Ovary (tissue), 9 donors: ENCODE data around the gene ARNT2. TPM values are rescaled to one million over a fixed set of nuclear protein-coding genes. Genes with fewer than 3 reads are reported as not detected.

Experiments used
- DNase-seq, 5 donors: peaks; one replicate each; pipeline ENCODE4 v3.0.0-alpha.2; 2019 to 2020
- H3K27ac ChIP-seq, 2 donors: fragments of 200-600 bp; one replicate each; pipeline versions ENCODE4 v1.5.1 to v1.8.0; 2019 to 2022
- H3K27me3 ChIP-seq: fragments of 200-600 bp; one replicate; pipeline ENCODE4 v1.8.0; 2022
- H3K36me3 ChIP-seq: fragments of 200-600 bp; sonication (generic); one replicate; pipeline ENCODE4 v1.5.1; 2019
- H3K4me1 ChIP-seq: one replicate; pipeline ENCODE4 v1.8.1; 2013; ENCODE audit warnings: mild to moderate bottlenecking, moderate library complexity; ENCODE audit not compliant: insufficient read depth
- H3K4me3 ChIP-seq: fragments of 200-600 bp; sonication (generic); one replicate; pipeline ENCODE4 v1.5.1; 2017
- H3K9me3 ChIP-seq, 2 donors: fragments of 200-600 bp in 1 of 2; sonication (generic) in 1 of 2; one replicate each; pipeline versions ENCODE4 v1.5.1 to v1.8.1; 2013 to 2019; ENCODE audit warnings: mild to moderate bottlenecking in 1 of 2, moderate library complexity in 1 of 2
- CTCF ChIP-seq, 3 donors: fragments of 450-650 bp in 2 of 3; fragments of 200-600 bp in 1 of 3; IDR thresholded peaks; one replicate each; pipeline versions ENCODE4 v1.5.1 to v1.8.0; 2016 to 2022; ENCODE audit warnings: antibody characterized with exemption in 3 of 3, mild to moderate bottlenecking in 1 of 3
- EP300 ChIP-seq: sonication (generic); formaldehyde crosslinking; IDR thresholded peaks from one replicate; pipeline ENCODE4 v1.6.1; 2017; ENCODE audit warnings: antibody characterized with exemption
- POLR2A ChIP-seq: fragments of 450-650 bp; IDR thresholded peaks from one replicate; pipeline ENCODE4 v1.6.1; 2017; ENCODE audit warnings: antibody characterized with exemption, mild to moderate bottlenecking, moderate library complexity
- WGBS, 3 donors: extraction: QIAGEN DNeasy Blood & Tissue Kit in 1 of 3; methylation state at CpG; one replicate each; pipeline versions ENCODE4 v1.1.5 to v1.1.7; 2013 to 2017; 5-methylcytosine and 5-hydroxymethylcytosine counted together
- intact Hi-C, 4 donors: fragments of 100-400 bp; cut with DNase I; formaldehyde crosslinking; loops; one replicate each; pipeline versions ENCODE4 v1.11.0 to v1.15.1; 2022 to 2023
- polyA plus RNA-seq, 2 donors: library from polyadenylated mRNA; stranded (reverse); fragments of 200-250 nt in 1 of 2; fragments of 350-450 nt in 1 of 2; fragmentation: Illumina TruSeq in 1 of 2; extraction: RNeasy Lipid Tissue Mini Kit (QIAGEN cat#74804) in 1 of 2; gene quantifications; one replicate each; pipeline ENCODE4 v1.2.3, GENCODE V29; 2013 to 2014
- total RNA-seq, 7 donors: library from RNA; depleted of rRNA in 2 of 7; stranded (reverse); fragments of >200 nt in 2 of 7; fragmentation: NEBNext Ultra II Directional in 3 of 7; extraction: Animal tissue kit (Norgen Biotek cat#: 25700) in 3 of 7; gene quantifications; one replicate each; pipeline versions ENCODE4 v1.1.0 to v1.2.4, GENCODE V29; 2016 to 2023
- donor health status: DM: no; HTN: no; CAD: no; lungs with moderate emphysema.
- donor health status: DM: no; HTN: no; CAD: no.
- donor health status: Bipolar disorder and iron deficiency.
- donor health status: DM: yes; HTN: yes; CAD: no.
- donor health status: DM: no; HTN: no; CAD: no.
- donor health status: DM: yes; HTN: yes; CAD: no.

Gene ARNT2
- total and polyA plus RNA-seq, 9 donors = 11.0 to 20.5 (median 16.2) TPM

DNA sequence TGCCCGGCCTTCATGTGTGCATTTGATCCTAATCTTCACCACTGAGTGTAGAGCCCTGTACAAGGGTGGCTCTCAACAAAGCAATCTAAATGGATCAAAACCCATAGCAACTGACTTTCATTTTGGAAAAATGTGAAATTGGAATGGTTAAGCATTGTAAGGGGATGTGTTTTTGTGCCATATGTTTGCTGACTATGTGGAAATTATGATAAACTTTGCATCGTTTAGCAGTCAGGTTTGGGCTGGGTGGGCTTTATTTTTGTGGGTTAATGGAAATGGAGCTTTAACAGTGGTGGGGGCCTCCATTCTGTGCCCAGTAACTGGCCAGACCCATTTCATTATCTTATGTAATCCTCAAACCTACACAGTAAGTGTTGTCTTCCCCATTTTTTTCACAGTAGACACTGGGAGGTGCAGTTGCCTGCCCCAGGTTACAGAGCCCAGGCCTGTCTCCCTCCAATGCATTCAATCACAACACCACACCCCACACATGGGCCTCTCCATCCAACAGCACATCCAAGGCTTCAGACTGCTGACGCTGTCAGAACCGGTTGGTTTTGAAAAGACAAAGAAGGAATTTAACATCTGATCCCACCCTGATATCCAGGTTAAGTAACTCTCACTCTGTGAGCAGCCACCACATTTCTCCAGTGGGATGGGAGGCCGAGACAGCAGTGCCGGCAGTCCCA, 154.6 kb downstream of the ARNT2 start:
- TF ChIP-seq CTCF (IDR thresholded peaks at IDR 0.05) = no peak
- intact Hi-C loops = no loop called here
- no peak overlapping the region for H3K4me3 ChIP-seq
- H3K27ac ChIP-seq = no peak overlapping the region
- DNase-seq = no peak
- peaks cover 2% of the 10 kb centered on the region for H3K4me1 ChIP-seq
- WGBS, 3 donors = 85 to 89% (median 86%) methylated on average over 6 of the region's 6 CpGs
- no peaks in the 10 kb centered on the region for H3K27me3 ChIP-seq
- no peaks in the 10 kb centered on the region for H3K9me3 ChIP-seq
- no peaks in the 10 kb centered on the region for H3K36me3 ChIP-seq

GRCh38 chr15:80559320-80559693, 155.1 kb downstream of the ARNT2 start:
- intact Hi-C loops = no loop called here
- H3K4me3 ChIP-seq = no peak overlapping the region
- no peaks in the 10 kb centered on the region for H3K36me3 ChIP-seq
- 71 to 80% (median 73%) methylated on average over 8 of the region's 8 CpGs for WGBS, 3 donors
- H3K4me1 ChIP-seq = peaks cover 2% of the 10 kb centered on the region
- H3K27me3 ChIP-seq = no peaks in the 10 kb centered on the region
- no peak for DNase-seq
- TF ChIP-seq POLR2A = no peak
- no peak for TF ChIP-seq CTCF (IDR thresholded peaks at IDR 0.05)
- TF ChIP-seq EP300 = no peak
- H3K27ac ChIP-seq = no peak overlapping the region
- H3K9me3 ChIP-seq = no peaks in the 10 kb centered on the region

DNA sequence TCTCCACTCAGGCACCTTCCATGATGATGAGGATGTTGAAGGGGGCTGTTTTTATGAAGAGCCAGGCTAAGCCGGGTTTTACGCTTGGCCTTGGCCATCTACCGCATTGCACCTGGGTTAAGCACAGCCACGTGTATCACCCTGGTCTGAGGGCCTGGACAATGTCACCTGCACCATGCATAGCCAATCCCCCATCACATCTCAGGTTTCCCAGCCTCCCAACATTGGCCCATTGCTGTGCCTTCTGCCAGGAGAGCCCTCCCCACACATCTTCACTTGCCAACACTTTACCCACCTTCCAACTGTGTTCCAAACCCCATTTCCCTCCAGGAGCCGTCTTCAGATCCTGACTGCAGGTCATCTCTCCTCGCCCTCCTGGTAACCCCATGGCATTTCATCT, 155.6 kb downstream of the ARNT2 start:
- Histone ChIP-seq H3K4me3 (no peak overlapping the region), H3K4me1 (peaks cover 2% of the 10 kb centered on the region), H3K27me3 (no peaks in the 10 kb centered on the region), H3K9me3 (no peaks in the 10 kb centered on the region), H3K27ac (no peak overlapping the region), H3K36me3 (no peaks in the 10 kb centered on the region)
- intact Hi-C loops = loop anchor here in 2 of 4 donors (10.0 kb wide), 3 partner anchors 105 to 415 kb away; partner anchors contain the start of gene CEMIP (in 1 of the 2)
- 82 to 92% (median 89%) methylated on average over 6 of the region's 6 CpGs for WGBS, 3 donors
- TF ChIP-seq EP300 (no peak), POLR2A (no peak), CTCF (IDR thresholded peaks at IDR 0.05) (no peak)
- no peak for DNase-seq

- DNase-seq = no peak
- Histone ChIP-seq H3K4me3 (no peak overlapping the region), H3K4me1 (peaks cover 2% of the 10 kb centered on the region), H3K27ac (no peak overlapping the region), H3K9me3 (no peaks in the 10 kb centered on the region), H3K27me3 (no peaks in the 10 kb centered on the region), H3K36me3 (no peaks in the 10 kb centered on the region)
- WGBS, 3 donors = 55 to 60% (median 55%) methylated on average over 10 of the region's 10 CpGs
- intact Hi-C loops = loop anchor here in 2 of 4 donors (10.0 kb wide), 3 partner anchors 106 to 414 kb away; partner anchors contain the start of gene CEMIP (in 1 of the 2)
- TF ChIP-seq EP300 = no peak
- no peak for TF ChIP-seq CTCF (IDR thresholded peaks at IDR 0.05)
- no peak for TF ChIP-seq POLR2A
These were observed 156.6 kb downstream of the ARNT2 start for GRCh38 chr15:80560601-80561400.
